ENCODE data around the gene VWA3B. TPM values are rescaled to one million over a fixed set of nuclear protein-coding genes. Genes with fewer than 3 reads are reported as not detected.

Gene VWA3B
- total RNA-seq, 1 donor from 2014 or later = not detected

- Mint-ChIP-seq H3K36me3 (no peaks in the 10 kb centered on the region), H3K4me3 (no peak overlapping the region), H3K9me3 (no peaks in the 10 kb centered on the region), H3K27me3 (ENCODE audit: low read depth) (peaks cover 5% of the 10 kb centered on the region), H3K4me1 (peaks cover 18% of the 10 kb centered on the region), H3K27ac (peak overlapping the region; percentile 48)
- TF ChIP-seq CTCF (IDR thresholded peaks at IDR 0.05; ENCODE audit: unreplicated experiment) = no peak
- no peak for DNase-seq (ENCODE audit: low spot score in 2 of 2, unreplicated experiment in 2 of 2)
Observed at GRCh38 chr2:98212092-98213000, 125.4 kb downstream of the VWA3B start.

- Mint-ChIP-seq H3K27me3 (ENCODE audit: low read depth) (peaks cover 3% of the 10 kb centered on the region), H3K4me1 (peaks cover 12% of the 10 kb centered on the region), H3K4me3 (no peak overlapping the region), H3K9me3 (peaks cover 13% of the 10 kb centered on the region), H3K36me3 (peaks cover 6% of the 10 kb centered on the region), H3K27ac (no peak overlapping the region)
- DNase-seq (ENCODE audit: low spot score in 2 of 2, unreplicated experiment in 2 of 2) = no peak
- no peak for TF ChIP-seq CTCF (IDR thresholded peaks at IDR 0.05; ENCODE audit: unreplicated experiment)
Observed at GRCh38 chr2:98216616-98217015, 129.6 kb downstream of the VWA3B start.

- Mint-ChIP-seq H3K4me1 (no peaks in the 10 kb centered on the region), H3K9me3 (peaks cover 13% of the 10 kb centered on the region), H3K27me3 (ENCODE audit: low read depth) (peaks cover 5% of the 10 kb centered on the region), H3K36me3 (peaks cover 6% of the 10 kb centered on the region), H3K27ac (no peak overlapping the region), H3K4me3 (no peak overlapping the region)
- no peak for DNase-seq (ENCODE audit: low spot score in 2 of 2, unreplicated experiment in 2 of 2)
- TF ChIP-seq CTCF (IDR thresholded peaks at IDR 0.05; ENCODE audit: unreplicated experiment) = no peak
Observed at GRCh38 chr2:98219152-98219551, 132.2 kb downstream of the VWA3B start.

- H3K27me3 Mint-ChIP-seq (ENCODE audit: low read depth) = no peaks in the 10 kb centered on the region
- H3K4me3 Mint-ChIP-seq = no peak overlapping the region
- no peak for DNase-seq (ENCODE audit: low spot score in 2 of 2, unreplicated experiment in 2 of 2)
- TF ChIP-seq CTCF (IDR thresholded peaks at IDR 0.05; ENCODE audit: unreplicated experiment) = no peak
- H3K4me1 Mint-ChIP-seq = no peaks in the 10 kb centered on the region
- no peaks in the 10 kb centered on the region for H3K36me3 Mint-ChIP-seq
- H3K9me3 Mint-ChIP-seq = no peaks in the 10 kb centered on the region
- no peak overlapping the region for H3K27ac Mint-ChIP-seq
Observed at GRCh38 chr2:98233941-98234340, 147.0 kb downstream of the VWA3B start.

- H3K4me1 Mint-ChIP-seq = no peaks in the 10 kb centered on the region
- H3K27me3 Mint-ChIP-seq (ENCODE audit: low read depth) = no peaks in the 10 kb centered on the region
- H3K9me3 Mint-ChIP-seq = no peaks in the 10 kb centered on the region
- no peak for DNase-seq (ENCODE audit: low spot score in 2 of 2, unreplicated experiment in 2 of 2)
- H3K4me3 Mint-ChIP-seq = no peak overlapping the region
- no peak for TF ChIP-seq CTCF (IDR thresholded peaks at IDR 0.05; ENCODE audit: unreplicated experiment)
- H3K27ac Mint-ChIP-seq = no peak overlapping the region
- H3K36me3 Mint-ChIP-seq = no peaks in the 10 kb centered on the region
Observed at GRCh38 chr2:98234776-98235175, 147.8 kb downstream of the VWA3B start.
